AG04450 (cell line): ENCODE results near the gene GPHN. TPM values are rescaled to one million over a fixed set of nuclear protein-coding genes. Genes with fewer than 3 reads are reported as not detected.
A peak's percentile ranks its signal among the peaks of the same experiment; 100 is the strongest.

Experiments
- CTCF ChIA-PET: fragments of 300-600, 350-600 bp; formaldehyde crosslinking; extraction: SDS; loops from one replicate; lab custom pipeline; 2022; ENCODE audit warnings: antibody characterized with exemption, inconsistent platforms; lab: Charles Lee
- POLR2A ChIA-PET: fragments of 350-600 bp; formaldehyde crosslinking; extraction: SDS; loops from one replicate; lab custom pipeline; 2021; ENCODE audit warnings: antibody characterized with exemption, inconsistent platforms; lab: Yijun Ruan, JAX
- DNase-seq: peaks from one replicate; pipeline ENCODE4 v3.0.0-alpha.2; 2011; ENCODE audit warnings: low read depth, low spot score
- H3K27ac ChIP-seq: one replicate; pipeline ENCODE4 v1.5.1; 2012; ENCODE audit warnings: low read depth, low read length, control low read depth
- H3K27me3 ChIP-seq: one replicate; pipeline ENCODE4 v1.6.0; 2012; ENCODE audit warnings: low read length; ENCODE audit not compliant: control insufficient read depth, insufficient read depth
- H3K4me3 ChIP-seq: 2 replicates; pipeline ENCODE4 v1.5.1; 2011; ENCODE audit warnings: mild to moderate bottlenecking, low read depth, low read length, control low read depth
- H3K9me3 ChIP-seq: 2 replicates; pipeline ENCODE4 v1.5.1; 2012; ENCODE audit warnings: low read length; ENCODE audit not compliant: control insufficient read depth, insufficient read depth
- CTCF ChIP-seq: IDR thresholded peaks from 2 replicates; pipeline ENCODE4 v1.5.1; 2011; ENCODE audit warnings: low read depth, low read length, control low read depth, inconsistent platforms
- polyA plus RNA-seq: library from polyadenylated mRNA; depleted of rRNA; stranded (reverse); fragments of >200 nt; gene quantifications from 2 replicates; pipeline ENCODE4 v1.2.3, GENCODE V29; 2011

GPHN gene
- polyA plus RNA-seq, 1 experiment: 7.7 TPM

- no peaks in the 10 kb centered on the region for H3K27me3 ChIP-seq
- H3K4me3 ChIP-seq: peak overlapping the region; percentile 94
- no peaks in the 10 kb centered on the region; the same call in 1 of the 2 replicates for H3K9me3 ChIP-seq
- TF ChIP-seq CTCF: no peak
- POLR2A ChIA-PET: interaction anchor here (1.0 to 1.2 kb wide), 2 partner anchors 8 to 31 kb away, joined by 3 to 5 read pairs; no protein-coding TSS in a partner anchor
- DNase-seq: no peak
- CTCF ChIA-PET: interaction anchor here (0.5 to 3.1 kb wide), 8 partner anchors 9 to 1094 kb away, joined by 3 to 23 read pairs (median 3); no protein-coding TSS in a partner anchor
- H3K27ac ChIP-seq: peak overlapping the region; percentile 84
Measured at GRCh38 chr14:66507181-66507721, 696 bp upstream of the GPHN start.

GRCh38 chr14:66508547-66508845 is 549 bp downstream of the GPHN start:
- Histone ChIP-seq H3K4me3 (peak overlapping the region; percentile 94), H3K27ac (peak overlapping the region; percentile 35), H3K9me3 (no peaks in the 10 kb centered on the region; the same call in 1 of the 2 replicates), H3K27me3 (no peaks in the 10 kb centered on the region)
- TF ChIP-seq CTCF: no peak
- POLR2A ChIA-PET: interaction anchor here (0.6 to 1.2 kb wide), 3 partner anchors 10 to 127 kb away, joined by 3 to 6 read pairs (median 5); no protein-coding TSS in a partner anchor
- CTCF ChIA-PET: interaction anchor here (0.5 to 3.1 kb wide), 3 partner anchors 11 to 753 kb away, joined by 3 to 23 read pairs (median 5); no protein-coding TSS in a partner anchor
- no peak for DNase-seq

- ChIA-PET POLR2A (interaction anchor here (0.6 kb wide), 1 partner anchor 126 kb away, joined by 6 read pairs; no protein-coding TSS in a partner anchor), CTCF (interaction anchor here (0.5 to 3.1 kb wide), 3 partner anchors 11 to 752 kb away, joined by 3 to 23 read pairs (median 5); no protein-coding TSS in a partner anchor)
- no peak for DNase-seq
Measured at GRCh38 chr14:66508846-66509621, 1.1 kb downstream of the GPHN start.

GRCh38 chr14:66509874-66510273 is 1.9 kb downstream of the GPHN start:
- ChIA-PET POLR2A (no interaction called here), CTCF (interaction anchor here (1.1 to 2.5 kb wide), 3 partner anchors 11 to 238 kb away, joined by 3 to 7 read pairs (median 5); no protein-coding TSS in a partner anchor)
- TF ChIP-seq CTCF: no peak
- Histone ChIP-seq H3K27ac (no peak overlapping the region), H3K4me3 (peak overlapping the region; percentile 94), H3K9me3 (no peaks in the 10 kb centered on the region; the same call in 1 of the 2 replicates), H3K27me3 (no peaks in the 10 kb centered on the region)
- DNase-seq: no peak

More at GRCh38 chr14:66508846-66509621, 1.1 kb downstream of the GPHN start:
- H3K27ac ChIP-seq: no peak overlapping the region
- no peaks in the 10 kb centered on the region for H3K27me3 ChIP-seq
- 0 out of 2 replicates have a peak, but pooled peaks have one; percentile 8 for TF ChIP-seq CTCF
- H3K9me3 ChIP-seq: no peaks in the 10 kb centered on the region; the same call in 1 of the 2 replicates
- peak overlapping the region; percentile 94 for H3K4me3 ChIP-seq
